ENCODE measurements around the gene TMEM185A. TPM values are rescaled to one million over a fixed set of nuclear protein-coding genes. Genes with fewer than 3 reads are reported as not detected.
A peak's percentile ranks its signal among the peaks of the same experiment; 100 is the strongest.
"Not testable (repeated sequence)": the region's sequence is repeated elsewhere in the genome, so short reads cannot be mapped to it uniquely, and the experiment has no call there.

The TMEM185A gene
- 10 to 100 TPM in 2 of 6 experiments, 1 to 10 TPM in 4; 6.4 to 10.6 (median 7.4) TPM for total RNA-seq
- long read RNA-seq = 0 reads

GRCh38 chrX:149631234-149632165 lies at the start of gene TMEM185A:
Gene TMEM185A (minus strand): TSS chrX:149631792. CDS start chrX:149631580, 212 bp downstream.
- 23% methylated on average over 22 of the region's 102 CpGs for WGBS (ENCODE audit: insufficient coverage, low coverage, low lambda C conversion rate, missing lambda C conversion rate)
- H3K9me3 ChIP-seq = no peaks in the 10 kb centered on the region
- intact Hi-C loops (cut with DNase I) = no loop called here

GRCh38 chrX:149681182-149681581 lies 49.6 kb upstream of the TMEM185A start:
- no peak overlapping the region for H3K27ac ChIP-seq
- intact Hi-C loops (cut with DNase I) = no loop called here
- 75% methylated on average over 2 of the region's 2 CpGs for WGBS (ENCODE audit: insufficient coverage, low coverage, low lambda C conversion rate, missing lambda C conversion rate)

More at GRCh38 chrX:149631234-149632165, at the start of gene TMEM185A:
- Histone ChIP-seq H3K4me3 (peak within 1 kb of the TSS; percentile 62 to 73 (median 67)), H3K36me3 (no peaks in the 10 kb centered on the region), H3K4me1 (no peaks in the 10 kb centered on the region), H3K27me3 (no peaks in the 10 kb centered on the region), H3K27ac (peak within 1 kb of the TSS; percentile 10 to 48 (median 29))
- peak; percentile 73 to 79 (median 75) for DNase-seq
- TF ChIP-seq CTCF (IDR thresholded peaks at IDR 0.05) = no peak
- no peak for TF ChIP-seq POLR2A (IDR thresholded peaks at IDR 0.05)
- ATAC-seq = peak; percentile 77 to 95 (median 82)

GRCh38 chrX:149679164-149679678 lies 47.6 kb upstream of the TMEM185A start:
- H3K27me3 ChIP-seq; ATAC-seq; DNase-seq; H3K4me1 ChIP-seq; intact Hi-C loops (cut with DNase I); H3K27ac ChIP-seq; H3K36me3 ChIP-seq; H3K9me3 ChIP-seq; H3K4me3 ChIP-seq: not testable (repeated sequence)
- 32% methylated on average over 2 of the region's 4 CpGs for WGBS (ENCODE audit: insufficient coverage, low coverage, low lambda C conversion rate, missing lambda C conversion rate)

More at GRCh38 chrX:149681182-149681581, 49.6 kb upstream of the TMEM185A start:
- DNase-seq (no peak), ATAC-seq (no peak)
- TF ChIP-seq CTCF (IDR thresholded peaks at IDR 0.05) (no peak), POLR2A (IDR thresholded peaks at IDR 0.05) (no peak)
- no peak overlapping the region for H3K4me3 ChIP-seq
- no peaks in the 10 kb centered on the region for H3K9me3 ChIP-seq
- H3K36me3 ChIP-seq = no peaks in the 10 kb centered on the region
- no peaks in the 10 kb centered on the region for H3K4me1 ChIP-seq
- peaks cover 0 to 5% of the 10 kb centered on the region in 2 donors for H3K27me3 ChIP-seq

- H3K27ac ChIP-seq; H3K27me3 ChIP-seq; H3K4me1 ChIP-seq; H3K9me3 ChIP-seq; DNase-seq; intact Hi-C loops (cut with DNase I); H3K36me3 ChIP-seq; ATAC-seq; H3K4me3 ChIP-seq: not testable (repeated sequence)
- 49% methylated on average over 4 of the region's 8 CpGs for whole genome bisulfite sequencing (ENCODE audit: insufficient coverage, low coverage, low lambda C conversion rate, missing lambda C conversion rate)
These were observed 44.0 kb upstream of the TMEM185A start for GRCh38 chrX:149675554-149675953.

GRCh38 chrX:149675088-149675487 lies 43.5 kb upstream of the TMEM185A start:
- H3K4me1 ChIP-seq; ATAC-seq; DNase-seq; H3K36me3 ChIP-seq; H3K27ac ChIP-seq; intact Hi-C loops (cut with DNase I); H3K9me3 ChIP-seq; H3K4me3 ChIP-seq; H3K27me3 ChIP-seq: not testable (repeated sequence)
- WGBS (ENCODE audit: insufficient coverage, low coverage, low lambda C conversion rate, missing lambda C conversion rate) = no CpG with 5 or more reads among the region's 3 CpGs

- intact Hi-C loops (cut with DNase I); H3K27me3 ChIP-seq; DNase-seq; H3K4me1 ChIP-seq; H3K9me3 ChIP-seq; H3K36me3 ChIP-seq; H3K4me3 ChIP-seq; H3K27ac ChIP-seq: not testable (repeated sequence)
- no CpG with 5 or more reads among the region's 6 CpGs for WGBS (ENCODE audit: insufficient coverage, low coverage, low lambda C conversion rate, missing lambda C conversion rate)
- ATAC-seq = peak in 1 of 4 donors; percentile 21
These were observed 29.0 kb upstream of the TMEM185A start for GRCh38 chrX:149660613-149661012.

GRCh38 chrX:149656260-149656884 lies 24.8 kb upstream of the TMEM185A start:
- DNase-seq; H3K27me3 ChIP-seq; H3K27ac ChIP-seq; H3K9me3 ChIP-seq; H3K4me1 ChIP-seq; H3K4me3 ChIP-seq; H3K36me3 ChIP-seq; intact Hi-C loops (cut with DNase I): not testable (repeated sequence)
- peak in 3 of 4 donors; percentile 51 to 75 (median 65) for ATAC-seq
- WGBS (ENCODE audit: insufficient coverage, low coverage, low lambda C conversion rate, missing lambda C conversion rate) = no CpG with 5 or more reads among the region's 5 CpGs

All from right lobe of liver (tissue), 6 donors.